GM13976 (cell line): ENCODE measurements around the gene SYNM.

Source experiments
- DNase-seq: peaks from one replicate; pipeline ENCODE4 v3.0.0; 2012; ENCODE audit warnings: low spot score
- CTCF ChIP-seq: IDR thresholded peaks from 2 replicates; pipeline ENCODE4 v1.5.1; 2012; ENCODE audit warnings: borderline replicate concordance, mild to moderate bottlenecking; ENCODE audit not compliant: insufficient read depth; ENCODE audit errors: extremely low read depth, missing control alignments, control extremely low read depth
- in situ Hi-C: fragments of 300-500 bp; cut with MboI; formaldehyde crosslinking; loops from one replicate; pipeline ENCODE4 v1.12.0; 2022; ENCODE audit warnings: low sequenced_read_pairs, mixed read lengths, inconsistent platforms; ENCODE audit not compliant: unreplicated experiment

Gene SYNM

GRCh38 chr15:99145778-99146177 is 40.9 kb downstream of the SYNM start:
- in situ Hi-C loops, result no loop called here
- no peak for DNase-seq
- no peak for TF ChIP-seq CTCF

- in situ Hi-C loops, result no loop called here
- no peak for DNase-seq
- TF ChIP-seq CTCF, result no peak
Measured at GRCh38 chr15:99146661-99147060, 41.8 kb downstream of the SYNM start.

DNA sequence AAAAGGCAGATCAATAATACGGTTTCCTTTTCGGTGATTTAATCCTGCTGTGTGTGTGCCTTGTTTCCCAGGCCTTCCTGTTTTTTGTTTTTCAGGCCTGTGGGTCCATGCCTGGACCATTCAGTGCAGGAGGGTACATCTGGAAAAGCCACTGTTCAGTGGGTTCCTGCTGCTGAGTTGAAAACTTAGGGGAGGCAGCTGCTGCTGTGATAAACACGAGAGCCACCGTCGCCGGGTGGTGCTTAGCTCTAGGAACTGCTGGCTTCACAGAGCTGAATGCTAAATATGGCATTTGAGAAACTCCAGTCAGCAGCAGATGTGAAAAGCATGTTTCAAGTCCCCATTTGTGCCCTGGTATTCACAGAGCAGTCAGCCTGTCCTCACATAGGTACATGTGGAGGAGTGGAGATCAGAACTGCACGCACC is 44.0 kb downstream of the SYNM start:
- DNase-seq, result no peak
- TF ChIP-seq CTCF, result no peak
- in situ Hi-C loops, result no loop called here

DNA sequence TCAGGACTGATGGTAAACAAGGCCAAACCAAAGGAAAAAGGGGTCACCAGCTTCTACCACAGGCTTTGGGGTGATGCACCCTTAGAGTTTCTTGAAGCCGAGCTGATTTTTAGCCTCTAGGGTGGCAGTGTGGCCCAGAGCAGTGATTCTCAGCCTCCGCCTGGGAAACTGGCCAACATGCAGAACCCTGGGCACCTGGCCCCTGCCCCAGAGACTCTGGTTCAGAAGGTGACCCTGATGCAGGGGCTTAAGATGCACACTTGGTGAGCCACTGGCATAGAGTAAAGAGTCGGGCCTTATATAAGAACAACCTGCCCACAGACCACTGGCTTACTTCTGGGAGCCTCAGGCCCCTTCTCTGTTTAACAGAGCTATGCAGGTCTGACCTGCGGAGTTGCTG is 44.5 kb downstream of the SYNM start:
- no peak for TF ChIP-seq CTCF
- in situ Hi-C loops, result no loop called here
- DNase-seq, result no peak

DNA sequence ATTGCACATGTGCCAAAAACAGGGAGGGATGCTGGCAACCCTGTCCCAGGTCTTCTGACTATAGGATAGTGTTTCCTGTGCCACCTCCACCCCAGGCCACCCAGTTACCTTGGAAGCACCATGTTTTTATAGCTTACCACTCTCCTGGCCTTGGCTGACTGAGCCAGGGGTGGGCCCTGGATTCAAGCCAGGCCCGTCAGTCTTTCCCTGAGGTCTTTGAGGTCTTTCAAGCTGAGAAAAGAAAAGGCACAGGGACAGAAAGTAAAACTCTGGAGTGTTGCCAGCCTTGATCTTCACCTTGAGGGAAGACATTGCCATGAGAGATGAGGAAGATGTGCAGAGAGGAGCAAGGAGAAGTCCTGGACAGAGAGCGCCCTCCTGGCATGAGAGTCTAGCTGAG is 46.3 kb downstream of the SYNM start:
- DNase-seq, result no peak
- no peak for TF ChIP-seq CTCF
- in situ Hi-C loops, result no loop called here

DNA sequence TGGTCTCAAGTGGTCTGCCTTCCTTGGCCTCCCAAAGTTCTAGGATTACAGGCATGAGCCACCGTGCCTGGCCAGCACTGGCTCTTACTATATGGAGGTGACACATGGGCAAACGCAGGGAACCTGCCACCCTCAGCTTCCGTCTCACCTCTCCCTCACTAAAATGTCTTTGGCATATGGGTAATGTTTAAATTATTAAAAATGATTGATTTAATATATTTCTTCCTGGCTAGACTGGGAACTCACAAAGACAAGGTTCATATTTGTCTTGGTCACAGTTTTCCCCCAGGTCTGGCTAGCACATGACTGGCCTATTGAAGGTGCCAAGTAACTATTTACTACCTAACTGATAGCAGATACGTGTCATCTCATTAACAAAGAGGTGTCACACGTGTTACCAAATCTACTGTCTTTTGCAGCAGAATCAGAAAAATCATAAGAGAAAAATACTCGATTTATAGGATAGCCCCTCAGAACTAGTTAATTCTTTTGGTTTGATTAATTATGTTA is 48.2 kb downstream of the SYNM start:
- no peak for DNase-seq
- TF ChIP-seq CTCF, result no peak
- in situ Hi-C loops, result no loop called here

DNA sequence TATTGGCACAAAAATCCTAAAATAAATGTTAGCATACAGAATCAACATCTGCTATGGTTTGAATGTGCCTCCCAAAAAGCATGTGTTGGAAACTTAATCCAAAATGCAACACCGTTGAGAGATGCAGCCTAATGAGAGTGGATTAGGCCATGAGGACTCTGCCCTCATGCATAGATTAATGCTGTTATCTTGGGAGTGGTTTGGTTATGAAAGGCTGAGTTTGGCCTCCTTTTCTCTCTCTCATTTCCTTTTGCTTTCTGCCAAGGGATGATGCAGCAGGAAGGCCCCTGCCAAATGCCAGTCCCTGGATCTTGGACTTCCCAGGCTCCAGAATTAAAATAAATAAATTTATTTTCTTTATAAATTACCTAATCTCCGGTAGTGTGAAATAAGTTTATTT is 49.4 kb downstream of the SYNM start:
- DNase-seq, result no peak
- no peak for TF ChIP-seq CTCF
- in situ Hi-C loops, result no loop called here
